Epithelial cell of proximal tubule (primary cell): ENCODE measurements around the gene KRT35. TPM values are rescaled to one million over a fixed set of nuclear protein-coding genes. Genes with fewer than 3 reads are reported as not detected.

Experiments used
- DNase-seq: peaks from one replicate; pipeline ENCODE4 v3.0.0-alpha.2; 2011; ENCODE audit warnings: low read depth
- H3K4me3 ChIP-seq: 2 replicates; pipeline ENCODE4 v1.5.1; 2011; ENCODE audit warnings: low read depth, mild to moderate bottlenecking, low read length
- CTCF ChIP-seq: conservative IDR thresholded peaks from 2 replicates; pipeline ENCODE4 v1.5.1; 2012; ENCODE audit warnings: low read depth, mild to moderate bottlenecking, low read length
- total RNA-seq: library from RNA; depleted of rRNA; stranded (reverse); fragments of >200 nt; gene quantifications from 2 replicates; pipeline ENCODE4 v1.2.3, GENCODE V29; 2015

KRT35 gene
- total RNA-seq, 1 donor from 2014 or later: not detected

- no peak for TF ChIP-seq CTCF
- no peak overlapping the region for H3K4me3 ChIP-seq
- DNase-seq: no peak
Measured at GRCh38 chr17:41455236-41455635, 25.7 kb downstream of the KRT35 start.

GRCh38 chr17:41453066-41453465 is 27.9 kb downstream of the KRT35 start:
- DNase-seq: no peak
- TF ChIP-seq CTCF: no peak

GRCh38 chr17:41452281-41452680 is 28.7 kb downstream of the KRT35 start:
- H3K4me3 ChIP-seq: no peak overlapping the region
- TF ChIP-seq CTCF: no peak
- no peak for DNase-seq

More at GRCh38 chr17:41453066-41453465, 27.9 kb downstream of the KRT35 start:
- H3K4me3 ChIP-seq: no peak overlapping the region

- no peak for DNase-seq
- H3K4me3 ChIP-seq: no peak overlapping the region
- no peak for TF ChIP-seq CTCF
Measured at GRCh38 chr17:41451154-41451728, 29.7 kb downstream of the KRT35 start.

- no peak overlapping the region for H3K4me3 ChIP-seq
- DNase-seq: no peak
- TF ChIP-seq CTCF: no peak
Measured at GRCh38 chr17:41449008-41449407, 31.9 kb downstream of the KRT35 start.

GRCh38 chr17:41448506-41448905 is 32.4 kb downstream of the KRT35 start:
- DNase-seq: no peak
- H3K4me3 ChIP-seq: no peak overlapping the region
- TF ChIP-seq CTCF: no peak

- no peak overlapping the region for H3K4me3 ChIP-seq
- TF ChIP-seq CTCF: no peak
- no peak for DNase-seq
Measured at GRCh38 chr17:41446806-41447205, 34.1 kb downstream of the KRT35 start.
